NCI-H2029 (cell line): ENCODE results near the gene SYNM.
A peak's percentile ranks its signal among the peaks of the same experiment; 100 is the strongest.

Source experiments
- DNase-seq: peaks from one replicate; lab custom pipeline; 2025; lab: John Stamatoyannopoulos, UW

SYNM gene

GRCh38 chr15:99086327-99086667, 18.6 kb upstream of the SYNM start:
- DNase-seq: no peak

GRCh38 chr15:99087405-99087943, 17.4 kb upstream of the SYNM start:
- DNase-seq: no peak

GRCh38 chr15:99090011-99090699, 14.7 kb upstream of the SYNM start:
- no peak for DNase-seq

GRCh38 chr15:99090938-99091337, 13.9 kb upstream of the SYNM start:
- no peak for DNase-seq

- DNase-seq: no peak
Measured at GRCh38 chr15:99092554-99093172, 12.2 kb upstream of the SYNM start.

GRCh38 chr15:99095626-99096025, 9.3 kb upstream of the SYNM start:
- no peak for DNase-seq

- DNase-seq: no peak
Measured at GRCh38 chr15:99096173-99096893, 8.5 kb upstream of the SYNM start.

GRCh38 chr15:99096894-99097426, 7.9 kb upstream of the SYNM start:
- no peak for DNase-seq

- no peak for DNase-seq
Measured at GRCh38 chr15:99097441-99098410, 7.2 kb upstream of the SYNM start.

GRCh38 chr15:99098426-99098825, 6.5 kb upstream of the SYNM start:
- no peak for DNase-seq

- no peak for DNase-seq
Measured at GRCh38 chr15:99098991-99099390, 5.9 kb upstream of the SYNM start.

- no peak for DNase-seq
Measured at GRCh38 chr15:99099661-99100060, 5.2 kb upstream of the SYNM start.

- DNase-seq: peak; percentile 34
Measured at GRCh38 chr15:99100245-99101173, 4.4 kb upstream of the SYNM start.

GRCh38 chr15:99101501-99101900, 3.4 kb upstream of the SYNM start:
- no peak for DNase-seq

- no peak for DNase-seq
Measured at GRCh38 chr15:99102332-99103235, 2.3 kb upstream of the SYNM start.

GRCh38 chr15:99103279-99103678, 1.6 kb upstream of the SYNM start:
- DNase-seq: no peak

GRCh38 chr15:99105514-99106341, 848 bp downstream of the SYNM start:
- peak; percentile 10 for DNase-seq

GRCh38 chr15:99106417-99107220, 1.7 kb downstream of the SYNM start:
- DNase-seq: no peak
